Measurements from ENCODE around the gene MIEN1.
"Not testable (repeated sequence)": the region's sequence is repeated elsewhere in the genome, so short reads cannot be mapped to it uniquely, and the experiment has no call there.

Gene MIEN1

GRCh38 chr17:39753514-39754160 is 23.3 kb upstream of the MIEN1 start:
- H3K27me3 ChIP-seq (ENCODE audit: insufficient read depth, low read length) = peaks cover 39% of the 10 kb centered on the region
- H3K9me3 ChIP-seq (ENCODE audit: insufficient read depth, low read depth, low read length) = no peaks in the 10 kb centered on the region
- H3K9ac ChIP-seq (ENCODE audit: low read depth, low read length) = peak overlapping the region; percentile 70; the same call in 1 of the 2 replicates
- H3K27ac ChIP-seq (ENCODE audit: low read length) = no peak overlapping the region
- no peaks in the 10 kb centered on the region for H3K36me3 ChIP-seq (ENCODE audit: insufficient read depth, low read depth, low read length)
- peak overlapping the region; percentile 75; the same call in 1 of the 2 replicates for H3K4me3 ChIP-seq (ENCODE audit: low read length)
- peaks cover 16% of the 10 kb centered on the region for H3K4me1 ChIP-seq (ENCODE audit: insufficient read depth, low read length)

DNA sequence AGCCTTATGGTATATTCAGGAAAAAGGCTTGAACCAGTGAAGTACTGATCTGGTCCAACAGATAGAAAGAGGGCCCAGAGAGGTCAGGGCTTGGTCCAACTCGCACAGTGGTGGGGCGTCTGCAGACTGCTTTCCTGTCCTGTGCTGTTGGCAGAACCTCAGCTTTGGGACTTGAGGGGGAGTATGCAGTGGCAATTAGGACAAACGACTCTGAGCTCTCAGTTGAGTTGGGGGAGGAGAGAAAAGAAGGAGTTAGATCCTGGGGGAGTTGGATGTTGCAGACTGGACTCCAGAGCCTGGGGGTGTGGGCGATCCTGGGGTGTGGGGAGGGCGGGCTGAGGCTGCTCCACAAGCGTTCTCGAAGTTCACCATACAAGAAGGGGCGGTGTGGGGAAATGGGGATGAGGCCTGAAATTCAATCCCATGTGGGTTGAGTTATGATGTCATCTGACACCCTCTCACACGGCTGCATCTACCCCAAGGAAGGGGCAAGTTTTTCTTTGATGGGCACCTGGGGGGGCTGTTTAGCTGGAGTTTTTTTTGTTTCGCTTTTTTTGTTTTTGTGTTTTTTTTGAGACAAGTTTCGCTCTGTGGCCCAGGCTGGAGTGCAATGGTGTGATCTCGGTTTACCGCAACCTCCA is 22.0 kb upstream of the MIEN1 start:
- H3K36me3 ChIP-seq (ENCODE audit: insufficient read depth, low read depth, low read length) = no peaks in the 10 kb centered on the region
- no peak overlapping the region for H3K27ac ChIP-seq (ENCODE audit: low read length)
- peak overlapping the region; percentile 4; the same call in 1 of the 2 replicates for H3K9ac ChIP-seq (ENCODE audit: low read depth, low read length)
- peaks cover 16% of the 10 kb centered on the region for H3K4me1 ChIP-seq (ENCODE audit: insufficient read depth, low read length)
- H3K4me3 ChIP-seq (ENCODE audit: low read length) = no peak overlapping the region
- no peaks in the 10 kb centered on the region for H3K9me3 ChIP-seq (ENCODE audit: insufficient read depth, low read depth, low read length)
- H3K27me3 ChIP-seq (ENCODE audit: insufficient read depth, low read length) = peaks cover 36% of the 10 kb centered on the region

GRCh38 chr17:39751637-39752036 is 21.3 kb upstream of the MIEN1 start:
- H3K27me3 ChIP-seq (ENCODE audit: insufficient read depth, low read length) = peaks cover 29% of the 10 kb centered on the region
- no peaks in the 10 kb centered on the region for H3K9me3 ChIP-seq (ENCODE audit: insufficient read depth, low read depth, low read length)
- H3K9ac ChIP-seq (ENCODE audit: low read depth, low read length) = no peak overlapping the region
- H3K4me3 ChIP-seq (ENCODE audit: low read length) = no peak overlapping the region
- peaks cover 16% of the 10 kb centered on the region for H3K4me1 ChIP-seq (ENCODE audit: insufficient read depth, low read length)
- no peak overlapping the region for H3K27ac ChIP-seq (ENCODE audit: low read length)
- 0 out of 2 replicates have a peak, but pooled peaks cover under 1% of the 10 kb centered on the region for H3K36me3 ChIP-seq (ENCODE audit: insufficient read depth, low read depth, low read length)

GRCh38 chr17:39751016-39751543 is 20.7 kb upstream of the MIEN1 start:
- peaks cover 10% of the 10 kb centered on the region for H3K4me1 ChIP-seq (ENCODE audit: insufficient read depth, low read length)
- H3K27me3 ChIP-seq (ENCODE audit: insufficient read depth, low read length) = peaks cover 23% of the 10 kb centered on the region
- H3K9ac ChIP-seq (ENCODE audit: low read depth, low read length) = no peak overlapping the region
- no peak overlapping the region for H3K4me3 ChIP-seq (ENCODE audit: low read length)
- H3K9me3 ChIP-seq (ENCODE audit: insufficient read depth, low read depth, low read length) = no peaks in the 10 kb centered on the region
- no peak overlapping the region for H3K27ac ChIP-seq (ENCODE audit: low read length)
- peaks cover 6% of the 10 kb centered on the region for H3K36me3 ChIP-seq (ENCODE audit: insufficient read depth, low read depth, low read length)

DNA sequence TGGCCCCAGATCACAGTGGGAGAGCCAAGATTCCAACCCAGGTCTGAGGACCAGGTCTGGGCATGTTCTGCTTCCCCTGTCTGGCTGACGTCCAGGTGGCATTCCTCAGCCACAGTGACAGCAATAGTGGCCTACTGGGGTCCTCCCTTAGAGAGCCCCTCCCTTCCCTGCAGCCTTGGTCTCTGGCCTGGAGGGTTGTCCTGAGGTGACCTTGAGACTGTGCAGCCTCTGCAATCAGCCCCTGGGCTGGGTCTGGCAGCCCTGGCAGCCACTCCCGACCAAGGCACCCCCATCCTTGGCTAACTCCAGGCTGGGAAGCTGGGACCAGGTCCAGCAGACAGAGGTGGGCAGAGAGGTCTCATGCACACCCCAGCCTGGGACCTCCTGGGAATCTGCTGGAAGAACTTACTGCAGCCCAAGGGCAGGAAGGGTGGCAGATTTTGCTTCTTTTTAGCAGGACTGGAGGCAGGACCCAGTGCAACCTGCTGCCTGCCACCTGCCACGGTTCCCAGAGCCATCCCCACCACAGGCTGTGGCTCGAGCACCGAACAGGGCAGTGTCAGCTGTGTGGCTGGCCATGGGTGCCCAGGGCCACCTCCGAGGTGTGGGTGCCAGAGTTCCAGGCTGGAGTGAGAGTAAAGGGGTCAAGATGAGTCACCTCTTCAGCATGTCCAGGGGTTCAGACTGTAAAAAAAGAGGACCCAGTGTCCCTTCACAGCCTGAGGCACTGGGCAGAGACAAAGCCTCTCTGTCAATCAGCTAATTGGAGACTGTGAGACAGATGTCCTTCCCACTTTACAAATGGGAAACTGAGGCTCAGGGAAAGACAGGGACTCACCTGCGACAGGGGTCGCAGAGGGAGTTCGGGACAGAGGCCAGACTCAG is 20.0 kb upstream of the MIEN1 start:
- Histone ChIP-seq H3K9me3 (ENCODE audit: insufficient read depth, low read depth, low read length) (no peaks in the 10 kb centered on the region), H3K4me1 (ENCODE audit: insufficient read depth, low read length) (peaks cover 4% of the 10 kb centered on the region), H3K27ac (ENCODE audit: low read length) (no peak overlapping the region)

GRCh38 chr17:39748444-39749034 is 18.2 kb upstream of the MIEN1 start:
- H3K27ac ChIP-seq (ENCODE audit: low read length); H3K9me3 ChIP-seq (ENCODE audit: insufficient read depth, low read depth, low read length); H3K4me1 ChIP-seq (ENCODE audit: insufficient read depth, low read length); H3K4me3 ChIP-seq (ENCODE audit: low read length); H3K27me3 ChIP-seq (ENCODE audit: insufficient read depth, low read length); H3K9ac ChIP-seq (ENCODE audit: low read depth, low read length): not testable (repeated sequence)
- peaks cover 31% of the 10 kb centered on the region for H3K36me3 ChIP-seq (ENCODE audit: insufficient read depth, low read depth, low read length)

More for the DNA sequence above, 20.0 kb upstream of the MIEN1 start:
- Histone ChIP-seq H3K27me3 (ENCODE audit: insufficient read depth, low read length) (peaks cover 16% of the 10 kb centered on the region), H3K4me3 (ENCODE audit: low read length) (no peak overlapping the region), H3K36me3 (ENCODE audit: insufficient read depth, low read depth, low read length) (peaks cover 13% of the 10 kb centered on the region), H3K9ac (ENCODE audit: low read depth, low read length) (0 out of 2 replicates have a peak overlapping the region, but pooled peaks have one; percentile 27)

GRCh38 chr17:39747745-39748144 is 17.4 kb upstream of the MIEN1 start:
- H3K9ac ChIP-seq (ENCODE audit: low read depth, low read length) = no peak overlapping the region
- peaks cover under 1% of the 10 kb centered on the region; the same call in 1 of the 2 replicates for H3K27me3 ChIP-seq (ENCODE audit: insufficient read depth, low read length)

DNA sequence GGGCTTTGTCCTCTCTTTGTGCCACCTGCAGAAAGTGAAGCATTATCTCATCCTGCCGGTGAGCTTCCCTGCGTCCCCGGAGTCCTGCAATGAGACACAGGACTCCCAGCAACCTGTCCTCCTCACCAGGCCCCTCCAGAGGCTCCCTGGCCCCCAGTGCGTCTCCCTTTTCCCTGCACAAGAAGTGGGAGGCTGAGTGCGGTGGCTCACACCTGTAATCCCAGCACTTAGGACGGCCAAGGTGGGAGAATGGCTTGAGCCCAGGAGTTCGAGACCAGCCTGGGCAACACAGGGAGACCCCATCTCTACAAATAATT is 15.8 kb upstream of the MIEN1 start:
- H3K9me3 ChIP-seq (ENCODE audit: insufficient read depth, low read depth, low read length) = no peaks in the 10 kb centered on the region
- H3K4me1 ChIP-seq (ENCODE audit: insufficient read depth, low read length) = peaks cover 4% of the 10 kb centered on the region
- peaks cover 41% of the 10 kb centered on the region for H3K36me3 ChIP-seq (ENCODE audit: insufficient read depth, low read depth, low read length)
- H3K27me3 ChIP-seq (ENCODE audit: insufficient read depth, low read length) = no peaks in the 10 kb centered on the region
- H3K27ac ChIP-seq (ENCODE audit: low read length) = no peak overlapping the region
- H3K4me3 ChIP-seq (ENCODE audit: low read length) = no peak overlapping the region
- H3K9ac ChIP-seq (ENCODE audit: low read depth, low read length) = no peak overlapping the region

More at GRCh38 chr17:39747745-39748144, 17.4 kb upstream of the MIEN1 start:
- no peak overlapping the region for H3K4me3 ChIP-seq (ENCODE audit: low read length)
- peaks cover 3% of the 10 kb centered on the region; the same call in 1 of the 2 replicates for H3K4me1 ChIP-seq (ENCODE audit: insufficient read depth, low read length)
- H3K36me3 ChIP-seq (ENCODE audit: insufficient read depth, low read depth, low read length) = peaks cover 39% of the 10 kb centered on the region
- H3K9me3 ChIP-seq (ENCODE audit: insufficient read depth, low read depth, low read length) = no peaks in the 10 kb centered on the region
- H3K27ac ChIP-seq (ENCODE audit: low read length) = no peak overlapping the region

- Histone ChIP-seq H3K9me3 (ENCODE audit: insufficient read depth, low read depth, low read length) (no peaks in the 10 kb centered on the region), H3K27ac (ENCODE audit: low read length) (no peak overlapping the region), H3K36me3 (ENCODE audit: insufficient read depth, low read depth, low read length) (peaks cover 41% of the 10 kb centered on the region), H3K4me1 (ENCODE audit: insufficient read depth, low read length) (peaks cover 9% of the 10 kb centered on the region), H3K9ac (ENCODE audit: low read depth, low read length) (no peak overlapping the region), H3K4me3 (ENCODE audit: low read length) (no peak overlapping the region), H3K27me3 (ENCODE audit: insufficient read depth, low read length) (no peaks in the 10 kb centered on the region)
Measured at GRCh38 chr17:39745335-39746144, 15.2 kb upstream of the MIEN1 start.

GRCh38 chr17:39744836-39745215 is 14.5 kb upstream of the MIEN1 start:
- Histone ChIP-seq H3K9me3 (ENCODE audit: insufficient read depth, low read depth, low read length) (no peaks in the 10 kb centered on the region), H3K36me3 (ENCODE audit: insufficient read depth, low read depth, low read length) (peaks cover 41% of the 10 kb centered on the region), H3K27me3 (ENCODE audit: insufficient read depth, low read length) (peaks cover 4% of the 10 kb centered on the region; the same call in 1 of the 2 replicates), H3K9ac (ENCODE audit: low read depth, low read length) (no peak overlapping the region), H3K4me1 (ENCODE audit: insufficient read depth, low read length) (peaks cover 15% of the 10 kb centered on the region), H3K4me3 (ENCODE audit: low read length) (no peak overlapping the region), H3K27ac (ENCODE audit: low read length) (no peak overlapping the region)

Measured in iPS-20b (cell line).